Activated CD8-positive, alpha-beta T cell treated with anti-CD3 and anti-CD28 coated beads, Interleukin-2, amount 10 ng/mL, durations not matched to agents 7 days and 5 days (primary cell): ENCODE measurements around the gene PRKAG2. TPM values are rescaled to one million over a fixed set of nuclear protein-coding genes. Genes with fewer than 3 reads are reported as not detected.

Source experiments
- ATAC-seq: fragments of 150-1000 bp; cut with Tn5 transposase; one replicate; pipeline ENCODE4 v1.10.0; 2021; ENCODE audit warnings: moderate library complexity
- CTCF ChIA-PET: fragments of 350-600 bp; sonication (Branson Sonifier 250); formaldehyde crosslinking; loops from one replicate; lab custom pipeline; 2021; ENCODE audit warnings: antibody characterized with exemption; lab: Charles Lee
- POLR2A ChIA-PET: fragments of 350-600 bp; sonication (Branson Sonifier 250); formaldehyde crosslinking; loops from one replicate; lab custom pipeline; 2021; ENCODE audit warnings: antibody characterized with exemption; lab: Charles Lee
- DNase-seq: peaks from one replicate; pipeline ENCODE4 v3.0.0-alpha.2; 2020
- H3K27ac Mint-ChIP-seq: one replicate; pipeline ENCODE4 v1.8.0; 2021; ENCODE audit warnings: mild to moderate bottlenecking, mixed read lengths
- H3K27me3 Mint-ChIP-seq: one replicate; pipeline ENCODE4 v1.8.0; 2021; ENCODE audit warnings: low read depth, mixed read lengths
- H3K36me3 Mint-ChIP-seq: one replicate; pipeline ENCODE4 v1.8.0; 2021; ENCODE audit warnings: low read depth, mixed read lengths
- H3K4me1 Mint-ChIP-seq: one replicate; pipeline ENCODE4 v1.8.0; 2021; ENCODE audit warnings: low read depth, mixed read lengths
- H3K4me3 Mint-ChIP-seq: one replicate; pipeline ENCODE4 v1.8.0; 2021; ENCODE audit warnings: mild to moderate bottlenecking, mixed read lengths
- H3K9me3 Mint-ChIP-seq: one replicate; pipeline ENCODE4 v1.8.0; 2022; ENCODE audit warnings: mixed read lengths; ENCODE audit not compliant: insufficient read depth
- total RNA-seq, 2 experiments: library from RNA; stranded (reverse); gene quantifications; one replicate each; pipeline ENCODE4 v1.2.3, GENCODE V29; 2021

Gene PRKAG2
- total RNA-seq, 2 experiments from 2014 or later: 23.6 to 28.3 TPM

DNA sequence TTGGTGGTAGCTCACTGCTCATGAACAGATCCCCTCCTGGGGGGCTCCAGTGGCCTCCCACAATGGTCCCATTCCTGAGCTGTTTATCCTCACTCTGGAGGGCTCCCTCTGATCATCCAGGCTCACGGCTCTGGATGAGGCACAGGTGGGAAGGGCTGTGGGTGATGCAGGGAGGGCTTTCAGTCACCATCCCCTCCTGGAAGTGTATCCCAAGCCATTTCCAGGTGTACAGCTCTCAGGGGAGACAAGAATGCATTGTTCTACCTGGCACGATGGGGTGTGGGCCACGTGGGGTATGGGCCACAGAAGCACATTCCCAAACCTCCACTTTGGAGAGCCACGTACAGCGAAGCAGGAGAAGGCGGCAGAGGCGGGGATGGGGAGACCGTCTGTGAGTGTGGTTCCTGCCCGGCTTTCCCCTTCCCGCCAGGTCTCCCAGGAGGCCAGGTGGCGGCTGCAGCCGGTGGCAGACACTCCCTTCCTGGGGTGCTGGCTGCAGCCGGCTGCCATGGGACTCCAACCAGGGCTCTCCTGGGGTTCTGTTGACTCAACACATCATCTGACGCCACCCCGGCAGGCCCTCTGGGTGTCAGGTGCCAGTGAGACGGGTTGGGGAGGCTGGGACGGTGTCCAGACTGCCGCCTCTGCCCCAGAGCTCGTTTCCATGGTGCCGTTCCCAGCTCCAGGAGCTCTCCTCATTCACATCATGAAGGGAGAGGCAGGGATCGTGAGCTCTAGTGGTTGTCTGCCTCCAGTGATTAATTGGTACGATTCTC lies 187.5 kb downstream of the PRKAG2 start:
- no peaks in the 10 kb centered on the region for H3K27me3 Mint-ChIP-seq
- no peaks in the 10 kb centered on the region for H3K9me3 Mint-ChIP-seq
- H3K4me1 Mint-ChIP-seq: no peaks in the 10 kb centered on the region
- H3K4me3 Mint-ChIP-seq: no peak overlapping the region
- no peak overlapping the region for H3K27ac Mint-ChIP-seq
- ChIA-PET CTCF (interaction anchor here (0.8 kb wide), 1 partner anchor 93 kb away, joined by 4 read pairs; no protein-coding TSS in a partner anchor), POLR2A (no interaction called here)
- DNase-seq (no peak), ATAC-seq (no peak)
- H3K36me3 Mint-ChIP-seq: no peaks in the 10 kb centered on the region

DNA sequence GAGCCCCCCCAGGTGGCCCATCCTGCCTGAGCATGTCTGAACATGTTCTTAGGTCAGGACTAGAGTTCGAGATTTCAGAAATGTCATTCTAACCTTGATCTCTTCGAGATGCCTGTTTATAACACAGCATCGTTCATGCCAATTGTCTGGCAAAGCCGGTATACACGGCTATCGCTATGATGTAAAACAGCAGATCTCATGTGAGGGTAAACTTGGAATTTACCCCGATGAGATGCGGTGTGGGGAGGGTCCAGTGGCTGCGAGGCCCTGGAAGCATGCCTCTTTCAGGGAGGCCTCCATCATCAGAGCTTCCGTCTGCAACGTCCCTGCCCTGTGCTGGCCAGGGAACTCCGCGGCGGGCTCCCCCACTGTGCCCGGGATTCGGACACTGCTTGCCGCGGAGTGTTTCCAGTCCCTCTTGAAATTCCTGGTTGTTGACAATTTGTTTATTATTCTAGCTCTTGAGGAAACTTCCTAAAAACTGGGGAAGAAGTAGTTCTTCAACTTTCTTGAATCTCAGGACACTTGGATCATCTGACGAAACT lies 188.6 kb downstream of the PRKAG2 start:
- Mint-ChIP-seq H3K27ac (no peak overlapping the region), H3K4me1 (no peaks in the 10 kb centered on the region), H3K4me3 (no peak overlapping the region), H3K9me3 (no peaks in the 10 kb centered on the region), H3K27me3 (no peaks in the 10 kb centered on the region), H3K36me3 (no peaks in the 10 kb centered on the region)
- ATAC-seq (no peak), DNase-seq (no peak)
- POLR2A ChIA-PET: no interaction called here
- CTCF ChIA-PET: no interaction called here

DNA sequence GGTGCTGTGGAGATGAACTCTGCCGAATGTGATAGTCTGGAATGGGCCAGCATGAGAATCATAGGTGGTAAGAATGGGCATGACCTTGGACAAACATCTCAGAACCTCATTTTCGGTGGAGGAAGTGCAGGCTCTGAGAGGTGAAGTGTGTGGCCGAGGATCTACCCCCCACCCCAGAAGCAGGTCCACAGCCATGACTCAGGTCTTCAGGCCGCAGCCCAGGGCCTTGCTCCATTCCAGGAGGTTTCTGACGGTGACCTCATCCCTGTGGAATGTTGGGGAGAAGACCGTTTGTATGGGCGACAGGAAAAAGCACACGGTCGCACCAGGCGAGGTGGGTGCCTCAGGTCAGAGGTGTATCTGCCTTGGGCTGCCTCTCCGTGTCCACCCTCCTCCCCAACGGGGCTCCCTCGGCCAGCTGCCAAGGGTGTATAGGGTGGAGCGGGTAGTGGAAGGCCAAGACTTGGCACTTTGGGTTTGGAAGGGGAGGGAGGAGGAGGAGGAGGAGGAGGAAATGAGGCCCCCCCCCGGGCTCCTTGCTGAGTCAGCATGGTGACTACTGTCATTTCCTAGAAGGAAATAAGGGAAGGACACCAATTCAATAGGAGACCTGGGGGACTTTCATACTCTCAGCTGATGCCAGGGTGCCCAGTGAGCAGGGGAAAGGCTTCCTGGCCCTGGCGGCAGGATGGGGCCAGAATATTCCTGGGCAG lies 189.2 kb downstream of the PRKAG2 start:
- CTCF ChIA-PET: no interaction called here
- no peaks in the 10 kb centered on the region for H3K36me3 Mint-ChIP-seq

DNA sequence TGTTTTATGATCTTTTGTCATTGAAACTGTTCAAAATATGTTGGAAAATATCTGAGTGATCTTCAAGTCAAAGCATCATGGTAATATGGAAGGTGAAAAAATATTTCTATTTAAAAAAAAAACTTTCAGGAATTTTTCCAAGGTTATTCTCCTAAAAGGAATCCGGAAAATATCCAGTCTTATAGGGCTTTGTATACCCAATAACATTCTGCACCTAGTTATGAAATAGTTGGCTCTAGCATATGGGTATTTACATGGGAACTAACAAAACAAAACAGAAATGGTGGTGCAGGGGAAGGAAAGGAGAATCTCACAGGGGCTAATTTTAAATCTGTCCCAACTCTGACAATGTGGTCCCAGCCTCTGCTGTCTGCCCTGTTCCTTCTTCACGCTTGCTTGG lies 190.1 kb downstream of the PRKAG2 start:
- Mint-ChIP-seq H3K27ac (no peak overlapping the region), H3K4me1 (no peaks in the 10 kb centered on the region), H3K27me3 (no peaks in the 10 kb centered on the region), H3K9me3 (no peaks in the 10 kb centered on the region), H3K36me3 (no peaks in the 10 kb centered on the region), H3K4me3 (no peak overlapping the region)
- ChIA-PET POLR2A (no interaction called here), CTCF (interaction anchor here (2.4 kb wide), 1 partner anchor 96 kb away, joined by 10 read pairs; no protein-coding TSS in a partner anchor)
- ATAC-seq (no peak), DNase-seq (no peak)

More for the DNA sequence above, 189.2 kb downstream of the PRKAG2 start:
- H3K27me3 Mint-ChIP-seq: no peaks in the 10 kb centered on the region
- POLR2A ChIA-PET: no interaction called here
- ATAC-seq (no peak), DNase-seq (no peak)
- H3K4me3 Mint-ChIP-seq: no peak overlapping the region
- no peaks in the 10 kb centered on the region for H3K4me1 Mint-ChIP-seq
- H3K27ac Mint-ChIP-seq: no peak overlapping the region
- no peaks in the 10 kb centered on the region for H3K9me3 Mint-ChIP-seq

DNA sequence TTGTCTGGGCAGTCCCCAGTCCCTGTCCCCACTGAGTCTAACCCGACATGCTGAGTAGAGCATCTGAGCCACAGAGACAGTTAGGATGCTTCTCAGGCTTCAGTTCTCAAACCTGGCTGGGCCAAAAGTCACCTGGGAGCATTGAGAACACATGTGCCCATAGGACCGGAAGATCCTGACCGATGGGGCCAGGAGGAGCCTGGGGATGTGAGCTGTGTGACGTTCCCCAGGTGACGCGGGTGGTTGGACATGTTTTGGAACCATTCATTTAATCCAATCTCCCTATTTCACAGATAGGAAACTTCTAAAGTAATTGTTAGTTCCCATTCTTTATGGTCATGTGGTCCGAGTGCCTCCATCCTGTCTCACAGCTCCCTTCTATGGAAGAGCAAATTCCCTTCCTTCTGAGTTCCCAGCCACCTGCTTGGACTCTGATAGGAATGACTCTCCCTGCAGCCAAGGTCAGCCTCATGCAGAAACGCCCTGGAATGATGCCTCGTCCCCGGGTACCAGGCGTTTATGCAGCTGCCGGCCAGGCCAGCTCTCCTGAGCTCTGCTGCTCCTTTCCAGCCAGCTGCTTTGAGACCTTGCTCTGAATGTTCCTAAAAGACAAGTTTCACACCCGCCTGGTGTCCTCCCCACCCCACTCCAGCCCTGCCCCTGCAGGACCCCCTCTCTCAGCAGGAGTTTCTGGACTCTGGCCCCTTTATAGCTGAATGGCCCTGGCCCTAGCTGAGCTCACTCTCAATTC lies 190.7 kb downstream of the PRKAG2 start:
- H3K4me1 Mint-ChIP-seq: no peaks in the 10 kb centered on the region
- H3K9me3 Mint-ChIP-seq: no peaks in the 10 kb centered on the region
- H3K4me3 Mint-ChIP-seq: no peak overlapping the region
- no peak overlapping the region for H3K27ac Mint-ChIP-seq
- ChIA-PET CTCF (interaction anchor here (2.4 kb wide), 1 partner anchor 97 kb away, joined by 10 read pairs; no protein-coding TSS in a partner anchor), POLR2A (no interaction called here)
- H3K27me3 Mint-ChIP-seq: no peaks in the 10 kb centered on the region
- no peaks in the 10 kb centered on the region for H3K36me3 Mint-ChIP-seq
- no peak for DNase-seq
- ATAC-seq: no peak

DNA sequence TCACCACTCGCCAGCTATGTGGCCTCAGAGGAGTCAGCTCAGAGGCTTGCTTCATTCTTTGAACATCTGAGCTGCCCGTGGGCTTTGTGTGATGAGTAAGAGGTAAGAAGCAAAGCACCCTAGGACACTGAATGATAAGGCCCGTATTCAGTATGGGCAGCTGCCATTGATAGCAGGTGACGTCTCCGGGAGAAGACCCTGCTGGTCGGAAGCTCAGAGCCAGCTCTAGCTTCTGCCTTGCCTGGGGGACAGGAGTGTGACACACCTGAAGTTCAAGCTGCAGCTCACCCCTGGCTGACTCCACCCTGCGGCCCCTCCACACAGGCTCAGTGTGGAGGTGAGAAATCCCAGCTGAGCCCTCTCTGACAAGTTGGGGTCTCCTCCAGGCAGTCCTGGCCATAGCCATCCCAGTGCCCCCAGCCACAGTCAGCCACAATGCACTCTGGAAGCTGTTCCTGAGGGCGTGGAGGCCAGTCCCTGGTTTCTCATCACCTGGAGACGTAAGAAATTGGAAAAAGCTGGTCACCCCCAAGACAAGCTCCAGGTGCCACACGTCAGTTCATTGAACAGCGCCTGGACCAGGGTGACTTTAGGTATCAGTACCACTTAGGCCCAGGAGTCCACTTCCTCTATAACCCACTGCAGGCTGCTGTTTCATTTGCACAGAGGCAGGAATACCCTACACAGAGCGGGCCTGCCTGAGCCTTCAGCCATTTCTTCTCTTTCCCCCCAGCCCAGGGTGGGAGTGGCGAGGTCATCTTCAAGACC lies 192.3 kb downstream of the PRKAG2 start:
- ChIA-PET POLR2A (no interaction called here), CTCF (interaction anchor here (1.9 to 2.4 kb wide), 2 partner anchors 75 to 98 kb away, joined by 7 to 10 read pairs; no protein-coding TSS in a partner anchor)
- no peak for ATAC-seq
- H3K4me3 Mint-ChIP-seq: no peak overlapping the region
- peaks cover 6% of the 10 kb centered on the region for H3K4me1 Mint-ChIP-seq
- H3K36me3 Mint-ChIP-seq: no peaks in the 10 kb centered on the region
- no peak overlapping the region for H3K27ac Mint-ChIP-seq
- no peak for DNase-seq
- no peaks in the 10 kb centered on the region for H3K27me3 Mint-ChIP-seq
- no peaks in the 10 kb centered on the region for H3K9me3 Mint-ChIP-seq

DNA sequence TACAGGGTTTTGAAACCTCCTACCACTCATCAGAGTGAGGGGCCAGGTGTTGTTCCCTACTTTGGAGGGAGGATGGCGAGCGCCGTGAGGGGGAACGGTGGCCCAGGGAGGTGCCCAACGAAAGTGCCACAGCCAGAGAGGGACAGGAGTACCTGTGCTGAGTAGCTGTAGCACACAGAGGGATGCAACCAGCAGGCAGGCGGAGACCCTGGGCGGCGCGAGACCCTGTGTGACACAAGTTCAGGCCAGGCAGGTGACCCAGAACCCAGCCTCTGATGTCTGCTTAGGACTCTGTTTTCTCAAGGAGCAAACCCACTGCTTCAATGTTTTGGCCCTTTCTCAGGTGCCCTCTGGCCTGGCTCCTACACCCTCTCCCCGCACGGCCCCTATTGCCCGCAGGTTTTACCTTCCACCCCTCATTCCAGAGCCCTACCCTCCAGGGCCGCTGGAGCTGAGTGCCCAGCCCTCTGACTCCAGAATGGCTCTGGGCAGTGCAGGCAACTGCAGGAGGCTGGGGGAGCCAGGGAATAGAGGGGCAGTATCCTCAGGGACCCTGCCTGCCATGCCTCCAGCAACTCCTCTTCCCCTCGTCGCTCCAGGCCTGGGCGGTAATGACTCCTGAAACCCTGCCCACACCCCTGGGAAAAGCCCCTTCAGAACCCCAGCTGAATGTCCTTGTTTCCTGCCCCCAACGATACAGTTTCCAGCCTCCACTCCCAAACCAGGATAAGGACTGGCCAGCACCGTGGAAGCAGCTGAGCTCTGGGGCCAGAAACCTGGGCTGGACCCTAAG lies 193.1 kb downstream of the PRKAG2 start:
- no peaks in the 10 kb centered on the region for H3K36me3 Mint-ChIP-seq
- ChIA-PET POLR2A (no interaction called here), CTCF (interaction anchor here (1.9 kb wide), 1 partner anchor 75 kb away, joined by 7 read pairs; no protein-coding TSS in a partner anchor)
- H3K27me3 Mint-ChIP-seq: no peaks in the 10 kb centered on the region
- DNase-seq (no peak), ATAC-seq (no peak)
- no peak overlapping the region for H3K27ac Mint-ChIP-seq
- H3K9me3 Mint-ChIP-seq: no peaks in the 10 kb centered on the region
- no peak overlapping the region for H3K4me3 Mint-ChIP-seq
- H3K4me1 Mint-ChIP-seq: peaks cover 14% of the 10 kb centered on the region

DNA sequence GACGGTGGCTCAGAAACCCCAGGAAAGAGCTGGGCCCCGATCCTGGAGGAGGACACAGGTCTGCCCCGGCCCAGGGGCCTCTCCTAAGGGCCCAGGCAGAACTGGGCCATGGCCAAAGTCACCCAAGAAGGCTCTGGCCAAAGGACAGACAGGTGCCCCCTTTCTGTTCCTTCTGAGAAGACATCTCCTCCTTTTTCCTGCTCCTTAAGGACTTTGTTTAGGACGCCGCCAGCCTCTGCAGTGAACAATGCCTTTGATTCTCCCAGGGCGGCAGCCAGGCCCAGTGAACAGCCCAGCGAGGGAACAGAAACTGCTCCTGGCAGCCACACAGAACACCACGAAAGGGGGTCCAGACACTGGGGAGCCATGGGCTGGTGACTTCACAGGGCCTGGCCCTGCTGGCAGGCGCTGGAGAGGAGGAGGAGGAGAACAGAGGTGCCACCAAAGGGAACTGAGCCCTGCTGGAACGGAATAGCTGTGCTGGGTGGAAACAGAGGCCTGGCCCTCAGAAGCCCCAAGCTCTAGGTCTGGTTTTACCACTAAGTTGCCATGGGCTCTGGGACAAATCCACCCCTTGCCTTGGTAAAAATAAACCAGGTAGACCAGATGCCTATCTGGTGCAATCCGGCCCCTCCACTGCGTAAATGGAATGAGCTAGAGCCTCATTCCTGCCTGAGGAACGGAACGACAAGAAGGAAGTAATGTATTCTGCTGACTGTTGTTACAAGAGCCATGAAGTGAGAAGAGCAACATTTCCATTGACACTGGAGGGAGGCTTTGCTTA lies 193.9 kb downstream of the PRKAG2 start:
- H3K27ac Mint-ChIP-seq: no peak overlapping the region
- CTCF ChIA-PET: interaction anchor here (1.0 to 1.7 kb wide), 2 partner anchors 22 to 76 kb away, joined by 3 to 5 read pairs; no protein-coding TSS in a partner anchor
- peaks cover 22% of the 10 kb centered on the region for H3K4me1 Mint-ChIP-seq

DNA sequence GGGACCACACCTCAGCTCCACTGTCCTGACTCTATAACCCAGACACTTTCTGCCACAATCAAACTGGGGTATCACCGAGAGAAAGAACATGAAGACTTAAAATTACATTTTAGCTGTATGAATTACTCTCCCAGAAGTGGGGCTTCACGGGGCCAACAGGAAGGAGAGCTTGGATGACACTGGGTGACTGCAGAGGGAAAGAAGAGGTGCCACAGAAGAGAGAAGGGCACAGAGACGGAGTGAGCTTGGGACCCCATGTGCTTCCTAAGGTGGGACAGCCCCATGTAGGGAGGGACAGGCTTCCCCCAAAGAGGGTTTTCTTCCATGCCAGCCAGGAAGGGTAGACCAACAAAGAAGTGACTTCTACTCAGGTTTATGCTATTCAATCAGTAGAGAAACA lies 195.2 kb downstream of the PRKAG2 start:
- no peak overlapping the region for H3K27ac Mint-ChIP-seq
- H3K27me3 Mint-ChIP-seq: no peaks in the 10 kb centered on the region
- no peaks in the 10 kb centered on the region for H3K36me3 Mint-ChIP-seq
- H3K4me1 Mint-ChIP-seq: peaks cover 28% of the 10 kb centered on the region
- DNase-seq: no peak
- POLR2A ChIA-PET: no interaction called here
- ATAC-seq: no peak
- H3K4me3 Mint-ChIP-seq: no peak overlapping the region
- CTCF ChIA-PET: interaction anchor here (1.7 kb wide), 1 partner anchor 24 kb away, joined by 5 read pairs; no protein-coding TSS in a partner anchor
- H3K9me3 Mint-ChIP-seq: no peaks in the 10 kb centered on the region

More for the DNA sequence above, 193.9 kb downstream of the PRKAG2 start:
- H3K27me3 Mint-ChIP-seq: no peaks in the 10 kb centered on the region
- H3K4me3 Mint-ChIP-seq: no peak overlapping the region
- POLR2A ChIA-PET: no interaction called here
- ATAC-seq: no peak
- no peaks in the 10 kb centered on the region for H3K36me3 Mint-ChIP-seq
- no peaks in the 10 kb centered on the region for H3K9me3 Mint-ChIP-seq
- DNase-seq: no peak

DNA sequence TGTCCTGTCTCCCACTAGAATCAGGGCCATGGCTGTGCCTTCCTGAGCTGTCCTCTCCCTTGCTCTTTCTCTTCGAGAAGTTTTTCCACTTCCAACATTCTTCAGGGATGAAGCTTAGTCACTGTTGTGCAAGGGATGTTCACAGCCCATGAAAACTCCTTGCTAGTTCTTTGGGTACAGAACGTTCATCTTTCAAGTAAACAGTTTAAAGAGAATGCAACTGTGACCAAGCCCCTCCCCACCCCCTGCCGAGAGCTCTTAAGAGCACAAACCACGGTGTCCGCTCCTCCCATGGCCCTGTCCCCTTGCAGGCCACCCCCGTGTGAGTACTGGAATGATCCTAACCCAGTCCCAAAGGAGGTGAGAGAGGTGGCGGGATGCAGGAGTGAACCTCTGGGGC lies 196.1 kb downstream of the PRKAG2 start:
- Mint-ChIP-seq H3K36me3 (no peaks in the 10 kb centered on the region), H3K27ac (no peak overlapping the region), H3K4me1 (peaks cover 28% of the 10 kb centered on the region), H3K27me3 (no peaks in the 10 kb centered on the region), H3K4me3 (no peak overlapping the region), H3K9me3 (no peaks in the 10 kb centered on the region)
- DNase-seq (no peak), ATAC-seq (no peak)
- CTCF ChIA-PET: no interaction called here
- POLR2A ChIA-PET: no interaction called here
